Posterior vena cava (tissue), 2 donors: Measurements from ENCODE around the gene TYRP1. TPM values are rescaled to one million over a fixed set of nuclear protein-coding genes. Genes with fewer than 3 reads are reported as not detected.
"Not testable (repeated sequence)": the region's sequence is repeated elsewhere in the genome, so short reads cannot be mapped to it uniquely, and the experiment has no call there.

ENCODE experiments used
- DNase-seq: peaks from one replicate; pipeline ENCODE4 v3.0.0-alpha.2; 2020; ENCODE audit warnings: low spot score
- intact Hi-C, 2 donors: fragments of 100-400 bp; cut with DNase I; formaldehyde crosslinking; loops; one replicate each; pipeline versions ENCODE4 v1.14.1 to v1.14.2; 2022 to 2023
- long read RNA-seq, 2 donors: library from polyadenylated mRNA; unstranded; transcript quantifications; one replicate each; pipeline ENCODE4 v2.0.0, GENCODE V29; 2020 to 2021
- total RNA-seq, 2 donors: library from RNA; stranded (reverse); fragmentation: NEBNext Ultra II Directional; extraction: Animal tissue kit (Norgen Biotek cat#: 25700); gene quantifications; one replicate each; pipeline ENCODE4 v1.2.1, GENCODE V29; 2021
- donor health status: DM: yes; HTN: yes; CAD: no.
- donor health status: DM: yes; HTN: yes; CAD: no.

The TYRP1 gene
- total RNA-seq = under 1 TPM; 0.28 to 0.67 TPM
- long read RNA-seq, donor 1 = 0 reads
- long read RNA-seq, donor 2, partial matches to known transcripts = 1 of 1 reads
- long read RNA-seq, donor 2, other reads (novel, unspliced or antisense) = 0 of 1 reads

GRCh38 chr9:12693141-12693540, at the start of gene TYRP1:
Gene TYRP1, plus strand, starts transcription at chr9:12693385. Its CDS starts 612 bp downstream, at chr9:12693997.
- intact Hi-C loops = no loop called here
- no peak for DNase-seq

- intact Hi-C loops = no loop called here
- DNase-seq = no peak
Measured at GRCh38 chr9:12643686-12644085, 49.5 kb upstream of the TYRP1 start.

DNA sequence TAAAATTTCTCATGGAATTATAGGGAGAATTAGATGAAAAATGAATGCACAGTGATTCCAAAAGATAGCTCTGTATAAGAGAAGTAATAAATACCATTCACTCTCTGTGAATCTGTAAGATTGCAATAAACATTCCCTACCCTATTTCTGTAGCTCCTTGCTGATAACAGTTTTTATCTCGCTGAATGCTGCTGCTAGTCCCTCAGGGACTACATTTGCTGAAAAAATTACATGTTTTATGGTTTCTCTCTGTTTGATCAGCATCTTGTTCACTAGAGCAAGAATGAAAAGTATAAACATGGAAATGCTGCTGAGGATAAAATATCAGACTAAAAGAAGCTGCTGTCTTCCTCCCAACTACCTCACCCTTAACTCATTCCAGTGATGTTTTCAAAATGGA, 44.3 kb upstream of the TYRP1 start:
- DNase-seq = no peak
- intact Hi-C loops = no loop called here

DNA sequence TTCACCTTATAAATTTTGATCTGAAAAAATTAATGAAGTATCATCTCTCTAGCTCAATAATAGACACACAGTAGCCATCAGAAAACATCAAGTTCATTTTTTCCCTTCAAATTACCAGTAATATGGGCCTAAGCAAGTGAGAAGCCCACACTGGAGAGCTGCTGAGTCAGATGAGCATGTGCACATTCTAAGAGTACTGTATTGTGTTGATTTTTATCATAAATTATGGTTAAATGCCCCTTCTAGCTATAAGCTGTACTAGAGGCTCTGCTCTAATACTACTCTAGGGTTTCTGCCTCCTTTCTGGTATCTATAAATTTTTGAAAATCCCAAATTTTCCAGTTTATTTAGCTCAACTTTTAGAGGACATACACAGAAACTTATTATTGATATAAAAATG, 42.1 kb upstream of the TYRP1 start:
- DNase-seq = no peak
- intact Hi-C loops = no loop called here

DNA sequence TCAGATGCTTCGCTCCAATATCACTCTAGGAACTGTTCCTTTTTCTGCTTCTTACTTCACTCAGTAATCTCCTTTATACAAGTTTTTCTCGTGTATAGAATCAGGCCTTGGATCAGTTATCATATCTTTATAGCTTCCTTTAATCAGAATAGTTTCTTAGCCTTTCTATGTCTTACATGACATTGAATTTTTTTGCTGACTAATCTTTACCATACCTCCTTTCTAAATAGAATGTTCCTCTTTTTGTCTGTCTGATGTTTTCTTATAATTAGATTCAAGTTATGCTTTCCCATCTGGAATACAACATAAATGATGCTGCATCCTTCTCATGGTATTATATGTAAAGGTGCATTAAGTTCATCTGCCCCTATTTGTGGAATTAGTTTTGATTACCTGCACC, 40.2 kb upstream of the TYRP1 start:
- intact Hi-C loops = no loop called here
- DNase-seq = no peak

DNA sequence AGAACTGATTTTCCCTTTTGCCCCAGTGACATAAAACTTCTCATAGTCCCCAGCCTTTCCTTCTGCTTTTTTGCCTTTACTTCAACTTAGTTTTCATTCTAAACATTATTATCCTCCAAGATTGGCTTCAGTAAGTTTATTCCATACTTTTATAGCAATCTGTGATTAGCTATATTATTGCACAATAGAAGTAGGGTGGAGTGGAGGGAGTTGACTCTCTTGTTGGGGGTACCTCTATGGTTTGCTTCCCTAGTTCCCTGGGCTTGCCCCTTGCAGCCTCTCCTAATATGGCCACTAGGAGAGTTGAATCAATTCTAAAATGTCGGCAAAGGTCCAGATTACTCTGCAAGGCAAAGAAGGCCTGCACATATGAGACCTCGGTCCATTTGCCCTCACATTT, 36.4 kb upstream of the TYRP1 start:
- intact Hi-C loops = no loop called here
- DNase-seq = no peak

- intact Hi-C loops = no loop called here
- no peak for DNase-seq
Measured at GRCh38 chr9:12657233-12657632, 36.0 kb upstream of the TYRP1 start.

GRCh38 chr9:12657998-12658397, 35.2 kb upstream of the TYRP1 start:
- intact Hi-C loops = no loop called here
- DNase-seq = no peak

DNA sequence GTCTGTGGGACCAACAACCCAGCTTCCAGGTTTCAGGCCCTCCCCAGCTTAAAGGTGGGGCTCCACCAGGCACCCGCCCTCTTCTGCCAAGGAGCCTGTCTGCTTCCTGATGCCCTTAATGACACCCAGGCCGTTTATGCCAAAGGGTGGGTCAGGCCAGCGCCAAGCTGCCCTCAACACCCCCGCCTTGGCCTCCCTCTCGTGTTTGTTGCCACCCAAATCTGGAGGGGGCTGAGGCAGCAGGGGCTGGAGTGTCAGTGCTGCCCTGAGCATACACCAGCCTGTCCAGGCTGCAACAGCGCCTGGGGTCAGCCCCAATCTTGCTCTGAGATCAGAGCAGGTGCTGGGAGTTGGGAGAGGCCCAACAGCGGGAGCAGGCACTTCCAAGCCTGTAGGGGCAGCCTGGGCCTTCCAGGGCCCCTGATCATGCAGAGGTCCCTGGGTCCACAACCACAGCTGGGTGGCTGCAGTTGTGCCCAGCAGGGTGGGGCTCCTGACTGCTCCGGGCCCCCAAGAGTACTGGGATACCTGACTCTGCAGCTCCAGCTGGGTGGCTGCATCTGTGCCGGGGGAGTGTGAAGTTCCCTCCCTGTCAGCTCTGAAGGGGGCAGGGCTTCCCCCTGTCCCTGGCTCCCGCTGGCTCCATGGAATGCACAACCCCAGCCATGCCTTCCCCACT, 34.5 kb upstream of the TYRP1 start:
- intact Hi-C loops = no loop called here
- peak; percentile 73 for DNase-seq

GRCh38 chr9:12659220-12659619, 34.0 kb upstream of the TYRP1 start:
- intact Hi-C loops = no loop called here

GRCh38 chr9:12666813-12667212, 26.4 kb upstream of the TYRP1 start:
- no peak for DNase-seq
- intact Hi-C loops = no loop called here

More at GRCh38 chr9:12659220-12659619, 34.0 kb upstream of the TYRP1 start:
- no peak for DNase-seq

DNA sequence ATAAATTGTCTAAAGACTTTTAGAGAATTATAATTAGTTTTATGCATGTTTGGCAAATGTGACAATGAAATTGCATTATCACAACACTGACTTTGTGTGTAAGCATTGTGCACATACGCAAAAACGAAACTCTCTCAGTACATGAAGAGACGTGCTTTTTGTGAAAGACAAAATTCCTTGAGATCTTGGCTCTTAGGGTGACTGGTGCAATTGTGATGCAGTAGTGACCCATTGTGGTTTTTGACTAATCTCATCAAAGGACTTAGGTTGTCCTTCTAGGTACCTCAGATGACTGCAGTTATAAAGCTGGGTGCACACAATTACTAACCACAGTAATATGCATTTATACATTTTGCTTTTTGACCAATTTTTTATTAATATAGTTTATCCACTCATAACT, 25.3 kb upstream of the TYRP1 start:
- intact Hi-C loops = no loop called here
- no peak for DNase-seq

DNA sequence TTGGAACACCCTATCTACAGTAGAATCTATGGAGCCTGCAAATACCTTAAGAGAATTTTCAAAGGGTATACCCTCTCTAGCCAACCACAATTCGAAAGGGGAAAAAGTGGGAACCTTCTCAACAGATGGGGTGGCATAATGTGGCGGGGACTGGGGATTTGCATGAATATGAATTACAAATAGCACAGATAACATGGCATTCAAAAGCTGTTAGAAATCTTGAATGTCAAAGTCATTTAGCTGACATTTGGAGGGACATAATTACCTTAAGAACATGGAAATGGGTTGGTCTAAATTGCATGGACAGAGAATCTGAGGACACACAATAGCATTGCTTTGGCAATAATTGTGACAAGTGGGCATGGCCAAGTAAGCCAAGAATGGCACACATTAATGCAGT, 23.2 kb upstream of the TYRP1 start:
- intact Hi-C loops = no loop called here
- no peak for DNase-seq

DNA sequence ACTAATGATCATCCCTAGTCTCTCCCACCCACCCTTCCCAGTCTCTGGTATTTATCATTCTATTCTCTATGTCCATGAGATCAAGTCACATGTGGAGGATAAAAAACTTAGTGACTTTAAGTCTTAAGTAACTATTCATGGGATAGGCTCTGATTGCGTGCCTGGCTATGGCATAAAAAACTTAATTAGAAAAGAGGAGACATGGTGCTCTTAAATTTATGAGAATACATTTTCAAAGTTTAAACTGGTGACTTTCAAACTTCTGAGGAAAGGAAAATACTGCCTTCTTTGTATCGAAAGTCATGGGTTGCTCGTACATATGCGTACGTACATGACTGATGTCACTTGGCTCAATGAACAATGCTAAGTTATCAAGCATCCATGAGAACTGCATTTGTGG, 18.2 kb upstream of the TYRP1 start:
- intact Hi-C loops = no loop called here
- no peak for DNase-seq

DNA sequence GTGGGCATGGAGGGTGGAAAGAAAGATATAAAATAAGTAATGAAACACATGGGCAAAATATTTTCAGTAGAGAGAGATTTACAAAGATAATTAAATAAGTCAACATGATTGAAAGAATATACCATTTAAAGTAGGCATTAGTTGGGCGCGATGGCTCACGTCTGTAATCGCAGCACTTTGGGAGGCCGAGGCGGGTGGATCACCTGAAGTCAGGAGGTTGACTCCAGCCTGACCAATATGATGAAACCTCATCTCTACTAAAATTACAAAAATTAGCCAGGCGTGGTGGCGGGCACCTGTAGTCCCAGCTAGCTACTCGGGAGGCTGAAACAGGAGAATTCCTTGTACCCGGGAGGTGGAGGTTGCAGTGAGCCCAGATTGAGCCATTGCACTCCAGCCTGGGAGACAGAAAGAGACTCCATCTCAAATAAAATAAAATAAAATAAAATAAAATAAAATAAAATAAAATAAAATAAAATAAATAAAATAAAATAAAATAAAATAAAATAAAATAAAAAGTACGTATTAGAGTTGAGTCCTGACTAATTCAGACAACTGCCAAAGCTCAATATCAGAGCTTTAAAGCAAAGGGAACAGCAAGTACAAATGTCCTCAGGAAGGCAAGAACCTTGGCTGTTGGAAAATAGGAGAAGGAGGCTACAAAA, 15.6 kb upstream of the TYRP1 start:
- DNase-seq, intact Hi-C loops: not testable (repeated sequence)

- DNase-seq = no peak
- intact Hi-C loops = no loop called here
Measured at GRCh38 chr9:12680341-12680740, 12.8 kb upstream of the TYRP1 start.

DNA sequence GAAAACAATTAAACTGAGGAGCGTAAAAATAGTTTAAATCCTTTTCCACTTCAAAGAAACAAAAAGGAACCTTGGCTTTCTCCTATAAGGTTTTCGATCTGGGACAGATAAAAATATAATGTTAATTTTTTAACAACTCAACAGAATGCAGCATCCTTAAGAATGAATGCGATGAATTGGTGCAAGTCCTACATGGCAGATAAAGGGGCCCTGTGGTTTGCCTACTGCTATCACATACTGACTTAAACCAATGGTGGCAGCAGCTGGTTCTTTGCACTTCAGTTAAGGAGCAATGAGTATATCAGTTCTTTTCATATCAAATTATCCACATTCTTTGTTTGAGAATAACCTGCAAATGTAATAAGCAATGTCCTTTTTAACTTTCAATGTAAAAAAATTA, 12.4 kb upstream of the TYRP1 start:
- intact Hi-C loops = no loop called here

GRCh38 chr9:12681620-12682019, 11.6 kb upstream of the TYRP1 start:
- intact Hi-C loops = no loop called here
- no peak for DNase-seq

More for the DNA sequence above, 12.4 kb upstream of the TYRP1 start:
- no peak for DNase-seq

DNA sequence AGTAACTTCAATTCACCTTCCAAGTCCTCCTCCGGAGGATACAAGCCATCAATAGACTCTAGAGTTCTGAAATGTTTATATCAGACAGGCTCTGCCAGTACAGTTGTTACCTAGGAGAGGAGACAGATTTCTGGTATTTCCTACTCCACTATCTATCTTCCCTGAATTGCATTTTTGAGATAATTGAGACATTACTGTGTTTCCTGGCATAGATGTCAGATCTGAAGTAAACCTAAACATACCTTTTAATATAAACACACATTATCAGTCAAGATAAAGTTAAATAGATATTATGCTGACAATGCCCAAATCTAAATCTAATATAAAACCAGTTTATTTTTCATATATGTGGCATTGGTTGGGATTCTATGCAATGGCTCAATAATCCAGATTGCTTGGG, 8.2 kb upstream of the TYRP1 start:
- DNase-seq = no peak
- intact Hi-C loops = no loop called here

DNA sequence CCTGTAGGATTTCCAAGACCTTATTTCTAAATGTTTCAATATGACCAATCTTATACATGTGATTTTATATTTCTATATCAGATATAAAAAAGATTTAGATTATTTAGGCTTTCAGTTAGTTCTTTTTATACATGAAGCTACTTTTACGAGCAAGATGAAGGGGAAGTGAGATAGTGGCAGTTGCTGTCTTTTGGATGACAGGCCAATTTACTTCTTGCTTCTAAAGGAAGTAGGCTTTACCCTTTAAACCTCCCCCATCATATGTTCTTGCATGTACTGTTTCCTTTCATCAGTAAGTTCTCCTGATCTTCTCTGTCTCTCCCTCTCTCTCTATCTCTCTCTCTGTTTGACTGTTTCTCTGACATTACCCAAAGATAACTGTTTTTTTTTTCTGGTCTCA, 4.0 kb upstream of the TYRP1 start:
- no peak for DNase-seq
- intact Hi-C loops = no loop called here

DNA sequence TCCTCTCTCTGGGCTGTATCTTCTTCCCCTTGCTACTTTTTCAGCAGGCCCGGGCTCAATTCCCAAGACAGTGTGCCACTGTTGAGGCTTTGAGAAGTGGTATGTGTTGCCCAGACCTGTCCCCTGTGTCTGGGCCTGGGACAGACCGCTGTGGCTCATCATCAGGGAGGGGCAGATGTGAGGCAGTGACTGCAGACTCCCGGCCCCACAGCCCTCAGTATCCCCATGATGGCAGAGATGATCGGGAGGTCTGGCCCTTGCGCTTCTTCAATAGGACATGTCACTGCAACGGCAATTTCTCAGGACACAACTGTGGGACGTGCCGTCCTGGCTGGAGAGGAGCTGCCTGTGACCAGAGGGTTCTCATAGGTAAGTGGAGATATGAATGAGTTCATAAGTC, 828 bp downstream of the TYRP1 start:
- intact Hi-C loops = no loop called here
- DNase-seq = no peak
